Peyer's patch (tissue), 4 donors: ENCODE measurements around the gene RAB25.

Source experiments
- CTCF ChIP-seq, 6 experiments: fragments of 450-650 bp in 4 of 6; fragments of 200-600 bp in 2 of 6; sonication (generic) in 1 of 6; IDR thresholded peaks; one replicate each; pipeline ENCODE4 v1.5.1; 2017 to 2019; ENCODE audit warnings: antibody characterized with exemption in 6 of 6, mild to moderate bottlenecking in 3 of 6, moderate library complexity in 1 of 6
- POLR2A ChIP-seq, 2 donors: fragments of 450-650 bp; IDR thresholded peaks; one replicate each; pipeline ENCODE4 v1.5.1; 2017; ENCODE audit warnings: antibody characterized with exemption in 2 of 2, mild to moderate bottlenecking in 2 of 2, moderate library complexity in 2 of 2

DNA sequence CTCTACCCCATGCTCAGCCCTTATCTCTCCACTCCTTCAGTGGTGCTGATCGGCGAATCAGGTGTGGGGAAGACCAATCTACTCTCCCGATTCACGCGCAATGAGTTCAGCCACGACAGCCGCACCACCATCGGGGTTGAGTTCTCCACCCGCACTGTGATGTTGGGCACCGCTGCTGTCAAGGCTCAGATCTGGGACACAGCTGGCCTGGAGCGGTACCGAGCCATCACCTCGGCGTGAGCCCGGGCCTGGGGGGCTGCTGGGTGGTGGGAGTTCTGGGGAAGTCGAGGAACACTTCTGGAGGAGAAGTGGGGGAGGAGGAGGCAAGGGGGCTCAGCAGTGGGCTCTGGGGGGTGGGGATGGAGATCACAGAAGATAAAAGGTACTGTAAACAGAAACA, 4.9 kb downstream of the RAB25 start:
- no peak for TF ChIP-seq CTCF (IDR thresholded peaks at IDR 0.05)
- TF ChIP-seq POLR2A (IDR thresholded peaks at IDR 0.05) = no peak
